Activated T-cell treated with anti-CD3 and anti-CD28 coated beads, Interleukin-2, amount 50 U/mL, for 1 hour (primary cell): Measurements from ENCODE around the gene TRIO.

Experiments
- DNase-seq: peaks from one replicate; pipeline ENCODE4 v3.0.0-alpha.2; 2020

The TRIO gene

GRCh38 chr5:14123974-14124482 is 19.1 kb upstream of the TRIO start:
- no peak for DNase-seq

DNA sequence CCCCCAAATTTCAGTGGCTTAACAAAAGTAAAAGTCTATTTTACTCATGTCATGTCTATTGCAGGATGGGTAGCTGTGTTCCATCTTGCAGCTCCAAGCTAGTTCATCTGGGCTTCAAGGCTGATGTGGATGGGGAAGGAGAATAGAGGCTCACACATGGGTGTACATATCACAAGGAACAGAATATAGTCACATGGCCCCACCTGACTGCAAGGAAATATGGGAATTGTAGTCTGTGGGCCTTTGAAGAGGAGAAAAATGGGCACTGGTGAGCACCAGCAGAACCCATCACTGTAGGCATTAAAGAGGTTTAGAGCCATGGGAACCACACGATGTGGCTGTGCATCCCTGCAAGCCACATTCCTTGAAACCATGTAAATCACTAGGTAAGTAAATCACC is 17.9 kb upstream of the TRIO start:
- DNase-seq: no peak

DNA sequence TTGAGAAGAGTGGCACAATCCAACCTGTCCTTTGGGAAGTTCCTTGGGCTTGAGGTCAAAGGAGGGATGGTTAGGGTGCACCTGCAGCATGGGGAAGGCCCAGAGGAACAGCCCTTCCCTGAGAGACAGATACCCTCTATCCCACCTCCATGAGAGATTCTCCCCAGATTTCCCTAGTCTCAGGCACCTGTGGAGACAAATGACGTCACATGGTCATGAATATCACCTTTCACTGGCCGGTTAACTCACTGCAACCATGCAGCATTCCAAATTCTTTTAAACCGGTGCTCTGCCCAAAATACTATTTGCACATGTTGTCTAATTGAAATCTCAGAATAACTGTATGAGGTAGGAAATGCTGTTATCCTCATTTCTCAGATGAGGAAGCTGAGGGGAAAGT is 15.6 kb upstream of the TRIO start:
- DNase-seq: no peak

DNA sequence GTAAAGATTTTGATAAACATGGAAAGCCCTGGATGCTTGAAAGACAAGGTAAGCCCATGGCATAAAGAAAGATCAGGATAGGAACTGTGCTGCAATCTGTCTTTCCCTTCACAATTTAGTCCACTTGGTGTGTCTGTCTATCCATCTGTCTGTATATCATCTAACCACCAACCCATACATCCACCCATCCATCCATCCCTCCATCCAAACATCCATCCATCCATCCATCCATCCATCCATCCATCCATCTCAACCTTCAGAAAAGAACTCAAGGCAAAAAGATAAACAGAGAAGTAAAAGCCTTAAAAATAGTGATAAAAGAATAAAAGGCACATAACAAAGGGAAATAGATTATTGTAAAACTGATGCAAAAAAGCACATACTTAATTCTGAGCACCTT is 15.1 kb upstream of the TRIO start:
- DNase-seq: no peak

DNA sequence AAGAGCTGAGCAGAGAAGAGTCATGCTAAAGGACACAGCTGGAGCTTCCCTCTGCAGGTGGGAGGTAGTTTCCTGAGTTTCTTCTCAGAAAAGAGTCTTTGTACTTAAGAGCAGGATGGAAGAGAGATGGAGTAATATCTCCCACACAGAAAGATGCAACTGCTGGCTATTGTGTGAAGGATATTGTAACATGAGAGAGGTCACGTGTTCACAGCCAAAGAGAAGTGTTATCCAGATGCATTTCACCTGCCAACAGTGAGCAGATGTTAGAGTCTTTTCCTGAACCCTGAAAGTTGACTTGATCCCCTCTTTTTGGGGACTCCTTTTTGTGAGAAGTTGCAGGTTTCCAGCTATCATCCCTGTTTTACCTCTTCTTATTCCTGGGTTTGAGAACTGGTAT is 14.0 kb upstream of the TRIO start:
- DNase-seq: no peak

GRCh38 chr5:14131855-14132503 is 11.2 kb upstream of the TRIO start:
- no peak for DNase-seq

GRCh38 chr5:14133394-14133793 is 9.7 kb upstream of the TRIO start:
- DNase-seq: no peak

DNA sequence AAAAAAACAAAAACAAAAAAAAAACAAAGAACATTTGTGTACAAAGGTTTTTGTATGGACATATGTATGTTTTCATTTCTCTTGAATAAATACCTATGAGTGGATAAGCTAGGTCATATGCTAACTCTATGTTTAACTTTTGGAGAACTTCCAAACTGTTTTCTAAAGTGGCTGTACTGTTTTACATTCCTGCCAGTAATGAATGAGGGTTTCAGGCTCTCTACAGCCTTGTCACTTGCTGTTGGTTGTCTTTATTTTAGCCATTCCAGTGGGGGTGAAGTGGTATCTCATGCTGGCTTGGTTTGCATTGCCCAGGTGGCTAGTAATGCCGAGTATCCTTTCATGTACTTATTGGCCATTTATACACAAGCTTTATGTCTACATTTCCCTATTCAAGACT is 9.1 kb upstream of the TRIO start:
- DNase-seq: no peak

- no peak for DNase-seq
Observed at GRCh38 chr5:14134771-14135170, 8.4 kb upstream of the TRIO start.

GRCh38 chr5:14135621-14136020 is 7.5 kb upstream of the TRIO start:
- no peak for DNase-seq

- DNase-seq: no peak
Observed at GRCh38 chr5:14136228-14136627, 6.9 kb upstream of the TRIO start.

GRCh38 chr5:14138608-14139540 is 4.3 kb upstream of the TRIO start:
- DNase-seq: no peak

DNA sequence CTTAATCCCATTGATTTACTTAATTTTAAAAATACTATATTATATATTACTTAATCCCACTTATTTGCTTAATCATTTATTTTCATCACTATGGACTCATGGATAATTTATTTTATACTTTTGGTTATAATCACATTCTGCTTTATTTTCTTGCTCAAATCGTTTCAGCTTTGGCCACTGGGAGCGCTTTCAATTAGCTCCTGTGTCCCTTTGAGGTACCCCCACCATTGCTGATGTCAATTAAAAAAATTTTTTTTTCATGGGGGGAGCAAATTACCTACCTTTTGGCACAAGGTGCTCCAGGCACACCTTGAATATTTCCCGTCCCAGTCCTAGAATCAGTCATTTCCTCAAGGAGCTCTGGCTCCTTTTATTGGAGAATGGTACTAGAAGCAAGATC is 1.4 kb upstream of the TRIO start:
- no peak for DNase-seq

- no peak for DNase-seq
Observed at GRCh38 chr5:14142202-14142826, 828 bp upstream of the TRIO start.

DNA sequence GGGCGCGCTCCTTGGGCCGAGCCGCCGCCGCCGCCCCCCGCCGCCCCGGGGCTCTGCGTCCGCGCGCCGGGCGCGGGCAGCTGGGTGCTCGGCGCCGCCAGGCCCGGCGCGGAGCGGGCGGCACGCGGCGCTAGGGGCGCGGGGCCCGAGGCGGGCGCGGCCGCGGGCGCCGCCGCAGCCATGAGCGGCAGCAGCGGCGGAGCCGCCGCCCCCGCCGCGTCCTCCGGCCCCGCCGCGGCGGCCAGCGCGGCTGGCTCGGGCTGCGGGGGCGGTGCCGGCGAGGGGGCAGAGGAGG is 351 bp downstream of the TRIO start:
- DNase-seq: no peak

GRCh38 chr5:14143841-14144585 is 871 bp downstream of the TRIO start:
- peak; percentile 48 for DNase-seq

- peak; percentile 48 for DNase-seq
Observed at GRCh38 chr5:14144586-14145434, 1.7 kb downstream of the TRIO start.

- no peak for DNase-seq
Observed at GRCh38 chr5:14145435-14146334, 2.5 kb downstream of the TRIO start.

DNA sequence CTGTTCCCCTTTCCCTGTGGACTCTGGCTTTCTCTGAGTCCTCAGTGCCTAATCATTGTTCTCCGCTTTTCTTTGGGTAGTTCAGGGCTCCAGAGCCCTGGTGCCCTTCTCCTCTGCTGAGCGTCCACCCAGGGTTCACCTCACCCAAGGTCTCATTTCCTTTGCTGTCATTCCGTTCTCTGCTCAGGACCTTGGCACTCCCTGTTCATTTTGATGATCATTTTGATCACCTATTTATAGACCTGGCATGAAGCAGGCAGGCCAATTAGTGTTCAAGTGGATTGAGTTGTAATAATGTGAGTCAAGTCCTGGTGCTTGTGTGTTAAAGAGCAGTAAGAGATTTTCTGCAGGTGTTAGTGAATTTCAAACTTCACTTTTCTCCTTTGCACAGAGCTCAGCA is 3.6 kb downstream of the TRIO start:
- no peak for DNase-seq

- DNase-seq: no peak
Observed at GRCh38 chr5:14147210-14147609, 4.1 kb downstream of the TRIO start.

DNA sequence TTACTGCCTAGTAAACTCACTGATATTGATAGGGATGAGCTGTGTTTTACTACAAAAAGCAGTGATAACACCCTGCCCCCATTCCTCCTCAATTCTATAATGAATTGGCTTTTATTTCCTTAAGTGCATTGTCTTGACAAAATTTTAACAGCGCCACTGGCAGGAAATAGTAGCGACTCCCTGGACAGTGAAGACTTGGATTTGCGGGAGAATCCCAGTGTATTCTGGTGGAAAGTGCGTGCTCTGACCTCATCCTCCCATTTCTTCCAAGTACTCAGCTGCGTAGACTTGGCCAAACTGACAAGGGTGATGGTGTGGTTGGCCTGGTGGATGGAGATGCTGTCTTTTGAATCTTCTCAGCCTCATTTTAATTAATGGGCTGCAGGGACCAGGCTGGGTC is 5.3 kb downstream of the TRIO start:
- no peak for DNase-seq
